ENCODE data around the gene LEFTY1.
"Not testable (repeated sequence)": the region's sequence is repeated elsewhere in the genome, so short reads cannot be mapped to it uniquely, and the experiment has no call there.

Gene LEFTY1

GRCh38 chr1:225846331-225847310, 42.3 kb downstream of the LEFTY1 start:
- no peak for DNase-seq

- DNase-seq = no peak
These were observed 43.2 kb downstream of the LEFTY1 start for GRCh38 chr1:225845571-225846259.

GRCh38 chr1:225845097-225845496, 43.8 kb downstream of the LEFTY1 start:
- DNase-seq = no peak

DNA sequence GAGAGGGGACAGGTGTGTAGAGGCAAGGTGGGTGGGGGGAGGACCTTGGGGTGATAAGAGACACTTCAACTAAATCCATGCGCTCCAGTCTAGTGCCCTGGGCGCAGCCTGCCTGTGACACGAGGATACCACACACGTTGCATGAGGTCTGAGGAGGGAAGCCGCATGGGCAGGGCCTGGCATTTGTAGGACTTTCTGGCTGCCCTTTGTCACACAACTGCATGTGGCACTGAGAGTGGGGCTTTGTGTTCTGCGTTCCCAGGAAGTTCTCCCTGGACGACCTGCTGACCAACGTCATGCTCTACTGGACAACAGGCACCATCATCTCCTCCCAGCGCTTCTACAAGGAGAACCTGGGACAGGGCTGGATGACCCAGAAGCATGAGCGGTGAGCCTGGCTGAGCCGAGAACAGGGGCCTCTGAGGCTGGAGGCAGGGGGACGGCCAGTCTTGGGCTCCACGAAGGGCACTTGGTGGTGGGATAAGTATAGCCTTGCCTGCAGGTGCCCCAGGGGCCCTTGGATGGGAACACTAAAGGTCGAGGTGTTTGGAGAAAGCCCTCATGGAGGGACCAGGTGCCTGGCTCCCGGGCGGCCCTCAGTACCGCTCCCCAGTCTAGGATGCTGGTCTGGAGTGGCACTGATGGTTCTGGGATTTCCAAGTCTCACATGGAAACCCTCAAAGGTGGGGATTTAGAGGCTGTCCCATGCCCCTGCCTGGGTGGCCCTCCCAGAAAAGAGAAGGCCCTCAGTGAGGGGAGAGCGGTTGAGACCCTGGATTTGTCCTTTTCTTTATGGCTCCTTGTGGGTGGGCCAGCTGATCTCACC, 44.5 kb downstream of the LEFTY1 start:
- DNase-seq = no peak

GRCh38 chr1:225843426-225843795, 45.5 kb downstream of the LEFTY1 start:
- DNase-seq = no peak

- no peak for DNase-seq
These were observed 46.0 kb downstream of the LEFTY1 start for GRCh38 chr1:225842788-225843425.

GRCh38 chr1:225842074-225842473, 46.9 kb downstream of the LEFTY1 start:
- DNase-seq = no peak

DNA sequence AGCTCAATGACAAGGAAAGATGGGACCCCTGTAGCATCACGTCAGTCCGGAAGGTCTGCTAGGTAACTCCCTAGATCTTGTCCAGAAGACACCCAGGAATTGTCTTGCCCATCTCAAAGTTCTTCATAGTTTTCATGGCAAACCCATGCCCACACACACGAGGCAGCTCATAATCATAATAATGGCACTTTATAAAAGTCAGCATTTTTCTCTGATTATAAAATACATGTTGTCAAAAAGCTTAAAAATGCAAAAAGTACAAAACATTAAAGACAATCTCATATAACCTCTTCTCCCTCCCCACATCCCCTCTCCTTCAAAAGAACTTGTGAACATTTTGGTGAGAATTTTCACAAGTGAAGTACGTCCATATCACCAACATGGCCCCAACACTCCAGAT, 48.2 kb downstream of the LEFTY1 start:
- DNase-seq = no peak

- DNase-seq = no peak
These were observed 48.7 kb downstream of the LEFTY1 start for GRCh38 chr1:225840223-225840610.

DNA sequence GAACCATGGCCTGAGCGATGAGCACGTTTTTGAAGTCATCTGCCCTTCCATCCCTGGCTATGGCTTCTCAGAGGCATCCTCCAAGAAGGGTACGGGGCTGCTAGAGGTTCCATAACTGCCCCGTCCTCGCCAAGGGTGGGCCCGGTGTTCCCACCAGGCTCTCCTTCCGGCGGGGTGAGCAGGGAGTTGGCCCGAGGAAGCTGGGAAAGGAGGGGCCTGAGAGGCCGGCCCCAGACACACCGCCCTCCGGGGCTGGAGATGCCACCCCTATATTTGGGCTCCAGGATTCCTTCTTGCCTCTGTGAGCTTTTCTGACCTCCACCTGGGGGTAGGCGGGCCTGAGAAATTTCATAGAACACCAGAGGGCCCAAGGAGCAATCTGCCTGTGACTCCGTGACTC, 50.2 kb downstream of the LEFTY1 start:
- DNase-seq = no peak

GRCh38 chr1:225836296-225836695, 52.6 kb downstream of the LEFTY1 start:
- not testable (repeated sequence) for DNase-seq
